ENCODE data around the gene TMEM232.
"Not testable (repeated sequence)": the region's sequence is repeated elsewhere in the genome, so short reads cannot be mapped to it uniquely, and the experiment has no call there.

TMEM232 gene

DNA sequence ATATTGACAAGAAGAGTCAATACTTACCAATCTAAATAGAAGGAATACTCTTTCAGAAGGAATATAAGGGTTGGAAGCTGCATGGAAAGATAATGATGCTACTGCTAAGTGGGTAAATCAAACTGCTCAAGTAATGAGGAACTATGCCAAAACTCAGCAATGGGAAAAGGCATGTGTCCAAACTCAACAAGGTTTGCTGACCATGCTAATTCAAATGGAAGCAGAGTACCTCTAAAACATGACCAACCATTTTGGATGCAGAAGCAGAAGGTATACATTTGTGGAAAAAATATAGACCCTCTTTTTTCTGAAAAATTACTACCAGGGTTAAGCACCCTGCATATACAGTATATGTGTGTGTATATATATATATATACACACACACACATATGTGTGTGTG lies 21.1 kb downstream of the TMEM232 start:
- no peak for DNase-seq

DNA sequence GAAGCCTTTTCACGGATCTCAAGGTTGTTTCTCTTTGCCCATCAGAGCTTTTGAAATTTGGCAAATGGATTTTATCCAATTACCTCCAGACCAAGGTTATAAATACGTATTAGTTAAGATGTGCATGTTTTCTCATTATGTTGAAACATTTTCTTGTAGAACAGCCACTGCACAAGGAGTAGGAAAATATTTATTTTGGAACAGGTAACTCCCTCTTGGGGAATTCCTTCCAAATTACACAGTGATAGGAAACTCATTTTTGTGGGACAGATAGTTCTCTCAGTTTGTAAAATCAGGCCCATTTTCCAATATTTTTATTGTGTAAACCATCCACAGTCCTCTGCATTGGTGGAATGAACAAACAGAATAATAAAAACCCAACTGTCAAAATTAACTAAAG lies 23.0 kb downstream of the TMEM232 start:
- DNase-seq, result no peak

DNA sequence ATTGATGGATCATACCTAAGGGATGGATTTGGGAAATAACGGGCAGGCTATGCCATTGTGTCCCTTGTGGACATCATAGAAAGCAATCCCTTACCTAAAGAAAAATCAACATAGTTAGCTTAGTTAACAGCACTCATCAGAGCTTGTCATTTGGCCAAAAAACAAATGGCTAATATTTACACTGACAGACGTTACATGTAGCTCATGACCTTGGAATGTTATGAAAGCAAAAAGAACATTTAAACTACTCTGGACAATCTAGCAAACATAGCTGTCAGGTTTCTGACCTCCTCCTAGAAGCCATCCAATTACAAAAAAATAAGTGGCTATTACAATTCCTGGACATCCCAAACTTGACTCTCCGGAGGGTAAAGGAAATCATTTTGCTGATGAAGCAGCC lies 23.8 kb downstream of the TMEM232 start:
- no peak for DNase-seq

DNA sequence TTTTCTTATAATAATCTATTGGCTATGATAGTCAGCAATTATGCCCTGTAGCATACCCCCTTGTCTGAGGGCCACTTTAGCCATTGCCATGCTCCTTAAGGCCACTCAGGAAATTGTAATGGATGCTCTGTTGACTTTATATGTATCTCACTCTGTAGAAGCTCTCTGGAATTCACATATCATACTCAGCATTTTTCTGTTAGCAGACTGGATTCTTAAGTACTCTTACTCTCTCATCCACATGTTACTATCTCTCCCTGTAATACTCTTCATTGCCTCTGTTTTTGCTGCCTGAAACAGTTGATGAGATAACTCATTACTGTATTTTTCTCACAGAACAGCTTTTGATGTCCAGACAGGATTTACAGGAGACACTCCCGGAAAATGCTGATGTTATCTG lies 24.2 kb downstream of the TMEM232 start:
- no peak for DNase-seq

DNA sequence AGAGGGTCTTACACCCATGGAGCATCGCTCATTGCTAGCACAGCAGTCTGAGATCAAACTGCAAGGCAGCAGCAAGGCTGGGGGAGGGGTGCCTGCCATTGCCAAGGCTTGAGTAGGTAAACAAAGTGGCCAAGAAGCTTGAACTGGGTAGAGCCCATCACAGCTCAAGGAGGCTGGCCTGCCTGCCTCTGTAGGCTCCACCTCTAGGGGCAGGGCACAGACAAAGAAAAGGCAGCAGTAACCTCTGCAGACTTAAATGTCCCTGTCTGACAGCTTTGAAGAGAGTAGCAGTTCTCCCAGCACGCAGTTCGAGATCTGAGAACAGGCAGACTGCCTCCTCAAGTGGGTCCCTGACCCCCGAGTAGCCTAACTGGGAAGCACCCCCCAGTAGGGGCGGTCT lies 33.8 kb downstream of the TMEM232 start:
- DNase-seq, result not testable (repeated sequence)

- not testable (repeated sequence) for DNase-seq
Observed at GRCh38 chr5:110690587-110690986, 35.9 kb downstream of the TMEM232 start.

- DNase-seq, result no peak
Observed at GRCh38 chr5:110687485-110687884, 39.0 kb downstream of the TMEM232 start.

DNA sequence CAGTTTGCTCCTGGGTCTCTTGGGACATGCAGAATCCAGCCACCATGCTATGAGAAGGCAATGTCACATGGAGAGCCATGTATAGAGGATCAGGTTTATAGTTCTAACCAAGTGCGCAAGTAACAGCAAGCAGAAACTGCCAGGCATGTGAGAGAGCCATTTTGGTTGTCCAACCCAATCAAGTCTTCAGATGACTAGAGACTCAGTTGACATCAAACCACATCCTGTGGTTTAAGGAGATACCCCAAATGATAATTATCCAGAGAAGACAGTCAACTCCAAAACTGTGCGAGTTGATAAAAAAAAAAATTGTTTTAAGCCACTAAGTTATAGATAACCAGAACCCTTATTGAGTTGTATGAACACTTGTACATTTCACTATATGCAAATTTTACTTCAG lies 40.2 kb downstream of the TMEM232 start:
- DNase-seq, result no peak

GRCh38 chr5:110681953-110682352 lies 44.5 kb downstream of the TMEM232 start:
- DNase-seq, result no peak

GRCh38 chr5:110681109-110681508 lies 45.4 kb downstream of the TMEM232 start:
- DNase-seq, result no peak

GRCh38 chr5:110676554-110676953 lies 49.9 kb downstream of the TMEM232 start:
- not testable (repeated sequence) for DNase-seq

DNA sequence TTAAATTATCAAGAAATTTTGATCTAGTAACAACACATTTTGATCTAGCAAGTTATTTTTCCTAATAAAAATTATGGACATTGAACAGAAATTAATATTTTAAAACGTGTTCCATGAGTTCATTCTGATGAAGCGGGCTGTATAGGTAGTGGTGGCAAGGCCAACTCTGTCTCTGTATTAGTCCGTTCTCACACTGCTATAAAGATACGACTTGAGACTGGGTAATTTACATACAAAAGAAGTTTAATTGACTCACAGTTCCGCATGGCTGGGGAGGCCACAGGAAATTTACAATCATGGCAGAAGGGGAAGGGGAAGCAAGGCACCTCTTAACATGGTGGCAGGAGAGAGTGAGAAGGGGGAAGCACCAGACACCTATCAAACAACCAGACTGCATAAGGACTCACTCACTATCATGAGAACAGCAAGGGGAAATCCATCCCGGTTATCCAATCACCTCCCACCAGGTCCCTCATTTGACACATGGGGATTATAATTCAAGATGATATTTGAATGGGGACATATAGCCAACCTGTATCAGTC lies 61.2 kb downstream of the TMEM232 start:
- DNase-seq, result no peak

DNA sequence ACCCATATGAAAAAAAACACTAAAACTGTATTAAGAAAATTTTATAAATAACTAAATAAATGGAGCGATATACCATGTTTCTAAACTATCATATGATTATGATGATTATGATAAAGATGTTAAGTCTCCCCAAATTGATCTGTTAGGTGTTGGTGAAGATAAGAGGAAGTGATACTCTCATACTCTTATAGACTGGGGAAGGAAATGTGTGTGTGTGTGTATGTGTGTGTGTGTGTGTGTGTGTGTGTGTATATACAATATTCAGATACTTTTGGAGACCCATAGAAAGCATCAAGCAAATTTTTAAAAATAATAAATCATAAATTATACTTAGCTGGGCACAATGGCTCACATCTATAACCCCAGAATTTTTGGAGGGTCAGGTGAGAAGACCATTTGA lies 62.9 kb downstream of the TMEM232 start:
- no peak for DNase-seq

DNA sequence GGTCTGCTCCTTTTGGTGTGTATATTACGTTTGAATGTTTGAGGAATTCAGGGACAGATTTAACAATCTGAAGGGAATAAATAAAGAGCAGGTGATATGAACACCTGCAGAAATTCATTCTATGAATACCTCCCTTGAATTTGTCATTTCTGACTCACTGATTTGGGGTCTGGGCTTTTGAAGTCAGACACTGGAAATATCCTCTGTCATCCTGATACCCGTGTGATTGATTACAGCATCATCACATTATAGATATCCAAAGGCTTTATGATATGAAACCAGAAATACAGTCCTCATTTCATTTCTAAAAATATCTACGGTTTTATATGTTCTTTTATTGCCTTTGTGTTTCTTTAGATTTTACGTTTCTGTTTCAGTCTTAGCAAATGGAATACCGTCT lies 68.5 kb downstream of the TMEM232 start:
- no peak for DNase-seq

- no peak for DNase-seq
Observed at GRCh38 chr5:110653231-110653970, 73.1 kb downstream of the TMEM232 start.

GRCh38 chr5:110651507-110651906 lies 75.0 kb downstream of the TMEM232 start:
- DNase-seq, result no peak

DNA sequence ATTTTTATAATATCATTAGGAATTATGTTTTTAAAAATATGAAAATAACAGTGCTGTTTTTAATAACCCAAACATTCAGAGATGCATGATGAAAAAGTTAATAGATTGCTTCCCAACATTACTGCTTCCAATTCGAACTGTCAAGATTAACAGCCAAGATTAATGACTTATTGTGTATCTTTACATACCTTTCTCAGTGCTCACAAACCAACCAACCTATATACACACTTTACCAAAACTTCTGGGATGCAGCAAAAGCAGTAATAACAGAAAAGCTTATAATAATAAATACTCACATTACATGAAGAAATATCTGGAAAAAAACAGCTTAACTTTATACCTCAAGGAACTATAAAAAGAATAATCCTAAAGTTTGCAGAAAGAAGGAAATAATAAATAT lies 82.1 kb downstream of the TMEM232 start:
- no peak for DNase-seq

DNA sequence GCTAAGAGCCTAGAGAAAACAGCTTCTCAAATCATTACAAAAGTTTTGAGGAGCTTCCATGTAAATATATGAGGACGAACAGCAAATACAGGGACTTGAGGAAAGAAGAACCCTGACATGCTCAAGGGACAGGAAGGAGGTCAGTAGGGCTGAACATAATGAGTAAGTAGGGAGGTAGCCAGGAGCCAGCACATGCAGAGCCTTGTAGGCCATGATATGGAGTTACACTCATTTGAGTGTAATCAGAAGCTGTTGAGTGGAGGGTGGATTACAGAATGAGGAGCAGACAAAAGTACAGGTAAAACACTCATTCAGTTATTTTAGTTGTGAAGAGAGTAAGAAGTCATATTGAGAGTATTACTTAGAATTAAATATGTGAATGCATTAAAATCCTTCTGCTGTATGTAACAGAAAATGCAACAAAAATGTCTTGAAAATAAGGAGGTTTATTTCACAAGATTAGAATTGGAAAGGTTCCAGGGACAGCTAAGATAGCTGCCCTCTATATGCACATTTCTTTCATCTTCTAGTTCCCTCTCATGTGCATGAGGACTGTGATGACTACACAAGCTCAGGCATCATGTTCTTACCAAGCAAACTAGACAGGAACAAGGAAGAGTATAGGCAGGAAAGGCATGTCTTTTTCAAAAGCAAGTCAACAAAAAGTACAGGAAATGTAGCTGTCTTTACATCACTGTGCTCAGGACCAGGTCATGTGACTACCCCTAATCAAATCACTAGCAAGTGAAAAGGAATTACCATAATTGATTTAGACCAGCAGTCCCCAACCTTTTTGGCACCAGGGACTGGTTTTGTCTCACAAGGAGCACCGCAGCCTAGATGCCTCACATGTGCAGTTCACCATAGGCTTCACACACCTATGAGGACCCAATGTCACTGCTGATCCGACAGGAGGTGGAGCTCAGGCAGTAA lies 87.2 kb downstream of the TMEM232 start:
- no peak for DNase-seq

DNA sequence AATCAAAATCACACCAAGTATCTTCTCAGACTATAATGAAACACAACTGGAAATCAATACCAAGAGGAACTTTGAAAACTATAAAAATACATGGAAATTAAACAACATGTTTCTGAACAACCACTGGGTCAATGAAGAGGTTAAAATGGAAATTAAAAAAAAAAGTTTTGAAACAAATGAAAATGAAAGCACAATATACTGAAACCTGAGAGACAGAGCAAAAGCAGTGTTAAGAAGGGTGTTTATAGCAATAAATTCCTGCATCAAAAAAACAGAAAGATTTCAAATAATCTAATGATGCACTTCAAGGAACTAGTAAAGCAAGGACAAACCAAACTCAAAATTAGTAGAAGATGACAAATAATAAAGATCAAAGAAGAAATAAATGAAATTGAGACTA lies 92.0 kb downstream of the TMEM232 start:
- DNase-seq, result no peak

GRCh38 chr5:110631236-110631635 lies 95.2 kb downstream of the TMEM232 start:
- no peak for DNase-seq

DNA sequence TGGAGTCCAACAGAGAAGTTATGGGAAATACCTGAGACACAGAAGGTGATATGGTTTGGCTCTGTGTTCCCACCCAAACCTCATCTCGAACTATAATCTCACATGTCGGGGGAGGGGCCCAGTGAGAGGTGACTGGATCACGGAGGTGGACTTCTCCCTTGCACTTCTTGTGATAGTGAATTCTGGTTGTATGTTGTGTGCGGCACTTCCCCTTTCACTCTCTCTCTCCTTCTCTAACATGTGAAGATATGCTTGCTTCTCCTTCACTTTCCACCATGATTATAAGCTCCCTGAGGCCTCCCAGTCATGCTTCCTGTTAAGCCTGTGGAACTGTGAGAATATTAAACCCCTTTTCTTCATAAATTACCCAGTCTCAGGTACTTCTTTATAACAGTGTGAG lies 96.1 kb downstream of the TMEM232 start:
- DNase-seq, result no peak

- DNase-seq, result peak; percentile 2
Observed at GRCh38 chr5:110625376-110625999, 101.0 kb downstream of the TMEM232 start.

DNA sequence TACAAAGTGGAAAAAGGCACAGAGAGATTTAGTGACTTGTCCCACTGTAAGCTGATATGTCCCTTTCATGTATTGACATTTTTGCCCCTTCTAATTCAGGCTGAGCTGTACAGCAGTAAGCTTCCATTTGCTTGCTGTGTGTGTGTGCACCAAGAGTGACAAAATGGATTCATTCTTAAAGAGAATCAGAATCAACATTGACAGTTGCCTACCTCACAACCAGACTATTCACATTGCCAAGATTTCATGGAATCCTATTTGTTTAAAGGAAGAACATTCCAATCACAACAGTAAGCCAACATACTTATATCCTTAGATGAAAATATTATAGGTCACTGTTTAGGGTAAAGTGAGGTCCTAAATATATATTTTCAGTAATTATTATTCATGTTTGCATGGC lies 102.6 kb downstream of the TMEM232 start:
- no peak for DNase-seq
